Stimulated activated CD4-positive, alpha-beta T cell treated with anti-CD3 and anti-CD28 coated beads, Interleukin-1b, Interleukin-23, amount 100 ng/mL, for 4 hours (primary cell): ENCODE measurements around the gene SLC25A28.

ENCODE experiments used
- DNase-seq, 2 donors: peaks; one replicate each; pipeline ENCODE4 v3.0.0-alpha.2; 2020; ENCODE audit warnings: low read depth in 2 of 2

The SLC25A28 gene, protein sequence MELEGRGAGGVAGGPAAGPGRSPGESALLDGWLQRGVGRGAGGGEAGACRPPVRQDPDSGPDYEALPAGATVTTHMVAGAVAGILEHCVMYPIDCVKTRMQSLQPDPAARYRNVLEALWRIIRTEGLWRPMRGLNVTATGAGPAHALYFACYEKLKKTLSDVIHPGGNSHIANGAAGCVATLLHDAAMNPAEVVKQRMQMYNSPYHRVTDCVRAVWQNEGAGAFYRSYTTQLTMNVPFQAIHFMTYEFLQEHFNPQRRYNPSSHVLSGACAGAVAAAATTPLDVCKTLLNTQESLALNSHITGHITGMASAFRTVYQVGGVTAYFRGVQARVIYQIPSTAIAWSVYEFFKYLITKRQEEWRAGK

DNA sequence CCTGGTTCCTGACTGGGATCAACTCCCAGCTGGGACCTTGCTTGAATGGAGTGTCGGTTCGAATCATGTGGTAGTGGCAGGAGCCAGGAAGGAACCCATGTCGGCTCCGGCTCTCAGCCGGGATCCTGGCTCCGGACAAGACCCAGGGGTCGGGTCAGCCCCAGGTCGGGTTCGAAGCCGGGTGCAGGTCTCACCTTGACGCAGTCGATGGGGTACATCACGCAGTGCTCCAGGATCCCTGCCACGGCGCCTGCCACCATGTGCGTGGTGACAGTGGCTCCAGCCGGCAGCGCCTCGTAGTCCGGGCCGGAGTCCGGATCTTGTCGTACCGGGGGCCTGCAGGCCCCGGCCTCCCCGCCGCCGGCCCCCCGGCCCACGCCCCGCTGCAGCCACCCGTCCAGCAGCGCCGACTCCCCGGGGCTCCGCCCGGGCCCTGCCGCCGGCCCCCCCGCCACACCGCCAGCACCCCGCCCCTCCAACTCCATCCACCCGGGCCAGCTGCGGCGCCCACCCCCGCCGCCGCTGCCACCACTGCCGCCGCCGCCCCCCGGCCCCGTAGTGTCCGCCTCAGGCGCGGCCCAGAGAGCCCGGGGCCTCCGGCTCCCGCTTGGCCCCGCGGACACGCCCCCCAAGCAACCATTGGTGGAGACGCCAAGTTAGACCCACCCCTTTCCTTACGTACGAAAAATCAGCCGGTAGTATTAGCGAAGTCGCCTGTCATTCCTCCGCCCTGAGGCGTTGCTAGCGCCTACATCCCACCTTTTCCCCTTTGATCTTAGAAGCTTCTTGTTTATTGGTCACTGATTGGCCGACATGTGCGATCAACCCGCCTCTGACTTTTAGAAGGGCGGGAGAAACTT is at the start of gene SLC25A28:
Gene SLC25A28 (minus strand): TSS at position 589 of the 860 bp plus-strand sequence. CDS start 104 bp downstream, at position 485.
- peak; percentile 83 to 87 for DNase-seq

- DNase-seq, result no peak
These were observed 47.0 kb upstream of the SLC25A28 start for GRCh38 chr10:99667108-99667751.

DNA sequence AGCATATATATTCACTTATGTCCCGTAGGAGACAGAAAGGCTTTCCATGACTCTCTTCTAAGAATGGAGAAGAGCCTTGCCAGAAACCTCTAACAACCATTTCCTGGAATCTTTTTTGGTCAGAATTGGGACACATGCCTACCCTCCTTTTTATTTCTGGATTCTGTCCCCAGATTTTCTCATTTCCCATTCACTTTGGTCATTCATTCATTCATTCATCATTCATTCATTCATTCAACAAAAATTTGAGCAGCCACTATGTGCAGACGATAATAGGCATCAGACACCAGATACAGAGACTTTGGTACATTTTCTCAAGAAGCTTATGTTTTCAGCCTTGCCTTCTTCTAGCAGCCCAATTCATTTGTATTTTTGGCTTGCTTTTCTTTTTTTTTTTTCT is 45.1 kb upstream of the SLC25A28 start:
- DNase-seq, result no peak

- no peak for DNase-seq
These were observed 41.1 kb upstream of the SLC25A28 start for GRCh38 chr10:99661377-99661763.

- DNase-seq, result no peak
These were observed 40.6 kb upstream of the SLC25A28 start for GRCh38 chr10:99660662-99661376.

GRCh38 chr10:99659868-99660366 is 39.7 kb upstream of the SLC25A28 start:
- no peak for DNase-seq

DNA sequence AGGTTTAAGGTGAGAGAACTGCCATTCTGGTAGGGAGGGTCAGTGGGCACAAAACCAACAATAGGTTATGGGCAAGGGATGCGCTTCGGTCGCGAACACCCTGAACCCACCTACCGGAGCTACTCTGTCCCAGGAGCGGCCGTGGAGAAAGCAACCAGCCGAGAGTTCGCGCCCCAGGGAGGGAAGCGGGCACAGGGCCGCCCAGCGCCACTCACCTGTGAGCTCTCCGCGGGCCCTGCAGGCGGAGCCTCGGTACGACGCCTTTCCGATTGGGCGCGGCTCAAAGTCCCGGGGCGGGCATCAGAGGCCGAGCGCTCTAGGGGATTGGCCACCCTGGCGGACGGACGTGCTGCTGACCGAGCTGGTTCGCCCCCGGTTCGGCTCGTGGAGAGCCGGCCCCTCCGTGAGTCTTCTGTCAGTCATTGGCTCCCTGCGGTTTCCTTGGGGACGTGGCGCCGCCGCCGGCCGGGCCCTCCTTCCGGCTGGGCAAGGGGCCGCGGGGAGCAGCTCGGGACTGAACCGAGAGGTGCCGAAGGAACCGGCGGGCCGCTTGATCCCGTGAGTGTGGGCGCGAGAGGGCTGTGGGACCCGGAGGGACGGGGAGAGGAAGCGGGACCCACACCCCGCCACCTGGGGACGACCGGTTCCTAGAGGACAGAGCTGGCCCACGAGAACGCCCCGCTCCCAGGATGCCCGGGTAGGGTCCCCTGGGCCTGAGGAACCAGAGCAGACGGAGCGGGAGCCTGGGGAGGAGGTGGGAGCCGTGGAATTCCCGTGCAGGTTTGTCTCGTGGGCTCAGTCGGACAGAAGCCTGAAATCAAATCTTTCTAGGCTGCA is 39.0 kb upstream of the SLC25A28 start, which contains the start of gene ENTPD7:
Gene ENTPD7 (plus strand): TSS at position 479 of the 837 bp plus-strand sequence. CDS start 448 bp downstream, outside the sequence.
- DNase-seq, result peak; percentile 71 to 85

- peak; percentile 45 to 50 for DNase-seq
These were observed 38.4 kb upstream of the SLC25A28 start for GRCh38 chr10:99658622-99659030.

GRCh38 chr10:99656199-99657064 is 36.2 kb upstream of the SLC25A28 start:
- DNase-seq, result no peak

- no peak for DNase-seq
These were observed 34.3 kb upstream of the SLC25A28 start for GRCh38 chr10:99654390-99655175.

DNA sequence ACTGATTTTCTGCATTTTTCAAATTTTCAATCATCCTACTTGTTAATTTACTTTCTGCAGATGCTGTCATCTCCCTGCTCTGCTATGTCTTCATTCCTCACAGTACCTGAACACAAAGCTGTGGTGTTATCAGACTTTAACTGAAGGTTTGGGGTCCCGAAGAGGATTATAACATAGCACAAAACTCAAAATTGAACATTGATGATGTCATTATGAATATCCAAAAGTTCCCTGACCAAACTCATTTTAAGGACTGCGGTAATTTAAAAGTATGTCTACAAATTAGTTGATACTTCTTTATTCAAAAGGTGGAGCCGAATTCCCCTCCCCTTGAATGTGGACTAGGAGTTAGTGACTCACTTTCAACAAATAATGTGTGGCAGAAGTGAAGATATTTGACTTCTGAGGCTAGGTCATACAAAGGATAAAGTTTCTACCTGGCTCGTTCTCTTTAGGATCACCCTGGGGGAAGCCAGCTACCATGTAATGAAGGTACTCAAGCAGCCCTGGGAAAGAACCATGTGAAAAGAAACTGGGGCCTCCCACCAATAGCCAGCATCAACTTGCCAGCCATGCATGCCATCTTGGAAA is 32.7 kb upstream of the SLC25A28 start:
- DNase-seq, result no peak

DNA sequence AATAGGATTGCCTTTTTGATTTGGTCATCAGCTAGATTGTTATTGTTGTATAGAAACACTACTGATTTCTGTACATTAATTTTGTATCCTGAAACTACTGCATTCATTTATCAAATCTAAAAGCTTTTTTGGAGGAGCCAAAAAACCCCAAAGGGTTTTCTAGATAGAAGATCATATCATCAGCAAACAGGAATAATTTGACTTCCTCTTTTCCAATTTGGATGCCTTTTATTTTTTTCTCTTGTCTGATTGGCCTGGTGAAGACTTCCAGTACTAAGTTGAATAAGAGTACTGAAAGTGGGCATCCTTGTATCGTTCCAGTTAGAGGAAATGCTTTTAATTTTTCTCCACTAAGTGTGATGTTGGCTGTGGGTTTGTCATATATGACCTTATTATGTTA is 28.5 kb upstream of the SLC25A28 start:
- no peak for DNase-seq

GRCh38 chr10:99647601-99648151 is 27.4 kb upstream of the SLC25A28 start:
- DNase-seq, result no peak

DNA sequence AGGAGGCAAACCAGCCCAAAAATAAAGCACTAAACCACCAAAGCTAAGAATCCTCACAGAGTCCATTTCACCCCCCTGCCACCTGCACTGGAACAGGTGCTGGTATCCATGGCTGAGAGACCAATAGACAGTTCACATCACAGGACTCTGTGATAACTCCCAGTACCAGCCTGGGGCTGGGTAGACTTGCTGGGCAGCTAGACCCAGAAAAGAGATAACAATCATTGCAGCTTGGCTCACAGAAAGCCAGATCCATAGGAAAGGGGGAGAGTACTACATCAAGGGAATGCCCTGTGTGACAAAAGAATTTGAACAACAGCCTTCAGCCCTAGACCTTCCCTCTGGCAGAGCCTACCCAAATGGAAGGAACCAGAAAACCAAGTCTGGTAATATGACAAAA is 13.6 kb upstream of the SLC25A28 start:
- no peak for DNase-seq

DNA sequence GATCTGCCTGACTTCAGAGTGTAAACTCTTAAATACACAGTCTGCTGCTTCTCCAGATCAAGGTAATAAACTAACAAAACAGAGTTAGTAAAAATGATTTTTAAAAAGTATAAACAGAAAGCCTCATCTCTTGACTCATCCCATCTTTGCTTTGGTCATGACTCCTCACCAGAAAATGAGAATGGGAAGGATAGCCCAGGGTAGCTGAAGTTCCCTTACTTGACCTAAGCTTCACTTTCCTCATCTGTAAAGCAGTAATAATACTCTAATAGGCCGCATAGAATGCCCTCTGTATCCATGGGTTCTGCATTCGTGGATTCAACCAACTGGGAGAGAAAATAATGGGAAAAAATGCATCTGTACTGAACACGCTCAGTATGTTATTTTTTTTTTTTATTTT is 11.3 kb upstream of the SLC25A28 start:
- no peak for DNase-seq

- no peak for DNase-seq
These were observed 10.8 kb upstream of the SLC25A28 start for GRCh38 chr10:99630991-99631390.

DNA sequence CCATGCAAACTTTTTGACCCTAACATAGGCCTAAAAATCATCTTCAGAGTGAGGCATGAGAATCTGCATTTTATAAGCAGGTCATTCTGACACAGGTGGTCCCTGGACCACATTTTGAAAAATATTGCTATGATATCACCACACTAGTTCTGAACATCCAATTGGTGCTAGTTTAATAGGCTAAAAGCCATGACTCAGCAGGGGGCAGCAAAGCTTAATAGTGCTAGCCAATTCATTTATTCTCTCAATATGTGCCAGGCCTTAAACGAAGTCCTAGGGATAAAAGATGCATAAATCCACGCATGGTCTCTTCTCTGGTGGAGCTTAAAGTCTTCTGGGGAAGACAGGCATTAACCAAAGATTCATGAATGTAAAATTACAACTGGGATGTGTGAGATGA is 10.2 kb upstream of the SLC25A28 start:
- DNase-seq, result no peak

DNA sequence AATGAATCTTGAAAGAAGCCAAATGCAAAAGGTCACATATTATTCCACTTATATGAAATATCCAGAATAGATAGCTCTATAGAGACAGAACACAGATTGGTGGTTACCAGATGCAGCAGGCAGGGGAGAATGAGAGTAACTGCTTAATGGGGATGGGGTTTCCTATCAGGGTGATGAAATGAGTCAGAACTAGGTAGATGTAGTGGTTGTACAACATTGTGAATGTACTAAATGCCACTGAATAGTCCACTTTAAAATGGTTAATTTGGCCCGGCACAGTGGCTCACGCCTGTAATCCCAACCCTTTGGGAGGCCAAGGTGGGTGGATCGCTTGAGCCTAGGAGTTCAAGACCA is 9.4 kb upstream of the SLC25A28 start:
- DNase-seq, result no peak
